Cardiac muscle cell (in vitro differentiated cells and primary cell): Measurements from ENCODE around the gene COX4I2. TPM values are rescaled to one million over a fixed set of nuclear protein-coding genes. Genes with fewer than 3 reads are reported as not detected.
A peak's percentile ranks its signal among the peaks of the same experiment; 100 is the strongest.
"Not testable (repeated sequence)": the region's sequence is repeated elsewhere in the genome, so short reads cannot be mapped to it uniquely, and the experiment has no call there.

Experiments used
- DNase-seq, 2 donors: peaks; one replicate each; pipeline versions ENCODE4 v3.0.0 to v3.0.0-alpha.2; 2010 to 2017; ENCODE audit warnings: low read depth in 1 of 2, low spot score in 1 of 2
- H3K27ac ChIP-seq: fragments of 200-600 bp; sonication (generic); 2 replicates; pipeline ENCODE4 v1.5.1; 2016
- H3K27me3 ChIP-seq: fragments of 200-600 bp; sonication (generic); 2 replicates; pipeline ENCODE4 v1.6.0; 2016; ENCODE audit warnings: control low read depth
- H3K36me3 ChIP-seq: fragments of 200-600 bp; sonication (generic); 2 replicates; pipeline ENCODE4 v1.5.1; 2016; ENCODE audit warnings: control low read depth
- H3K4me1 ChIP-seq: fragments of 200-600 bp; sonication (generic); 2 replicates; pipeline ENCODE4 v1.8.1; 2017; ENCODE audit warnings: low read depth, mild to moderate bottlenecking, mixed run types
- H3K4me3 ChIP-seq: fragments of 200-600 bp; sonication (generic); 2 replicates; pipeline ENCODE4 v1.5.1; 2016; ENCODE audit warnings: mild to moderate bottlenecking
- H3K9me3 ChIP-seq: fragments of 200-600 bp; sonication (generic); 2 replicates; pipeline ENCODE4 v1.5.1; 2017; ENCODE audit warnings: low read depth, mild to moderate bottlenecking, control low read depth
- CTCF ChIP-seq: IDR thresholded peaks from 2 replicates; pipeline ENCODE4 v1.5.1; 2012; ENCODE audit warnings: low read depth, mild to moderate bottlenecking, low read length
- polyA plus RNA-seq: library from polyadenylated mRNA; unstranded; fragments of >200 nt; fragmentation: Nextera tagmentation; extraction: Ambion mirVana; gene quantifications from 2 replicates; pipeline ENCODE4 v1.2.1, GENCODE V29; 2016
- total RNA-seq: library from RNA; depleted of rRNA; stranded (reverse); fragments of >200 nt; gene quantifications from 2 replicates; pipeline ENCODE4 v1.2.3, GENCODE V29; 2016

Gene COX4I2
- total and polyA plus RNA-seq, 2 experiments from 2014 or later, result 0.81 TPM; not detected in 1

- TF ChIP-seq CTCF, result no peak
- peak; percentile 39 to 52 for DNase-seq
- Histone ChIP-seq H3K9me3 (no peaks in the 10 kb centered on the region), H3K4me1 (peaks cover 28% of the 10 kb centered on the region), H3K4me3 (peak overlapping the region; percentile 82), H3K27ac (peak overlapping the region; percentile 99), H3K36me3 (no peaks in the 10 kb centered on the region), H3K27me3 (no peaks in the 10 kb centered on the region)
These were observed 31.6 kb upstream of the COX4I2 start for GRCh38 chr20:31605902-31606803.

GRCh38 chr20:31606804-31607639, 30.7 kb upstream of the COX4I2 start:
- Histone ChIP-seq H3K27me3 (no peaks in the 10 kb centered on the region), H3K9me3 (no peaks in the 10 kb centered on the region), H3K27ac (peak overlapping the region; percentile 99), H3K4me3 (peak overlapping the region; percentile 82), H3K36me3 (no peaks in the 10 kb centered on the region), H3K4me1 (peaks cover 28% of the 10 kb centered on the region)
- DNase-seq, result peak; percentile 68 to 88
- TF ChIP-seq CTCF, result no peak

DNA sequence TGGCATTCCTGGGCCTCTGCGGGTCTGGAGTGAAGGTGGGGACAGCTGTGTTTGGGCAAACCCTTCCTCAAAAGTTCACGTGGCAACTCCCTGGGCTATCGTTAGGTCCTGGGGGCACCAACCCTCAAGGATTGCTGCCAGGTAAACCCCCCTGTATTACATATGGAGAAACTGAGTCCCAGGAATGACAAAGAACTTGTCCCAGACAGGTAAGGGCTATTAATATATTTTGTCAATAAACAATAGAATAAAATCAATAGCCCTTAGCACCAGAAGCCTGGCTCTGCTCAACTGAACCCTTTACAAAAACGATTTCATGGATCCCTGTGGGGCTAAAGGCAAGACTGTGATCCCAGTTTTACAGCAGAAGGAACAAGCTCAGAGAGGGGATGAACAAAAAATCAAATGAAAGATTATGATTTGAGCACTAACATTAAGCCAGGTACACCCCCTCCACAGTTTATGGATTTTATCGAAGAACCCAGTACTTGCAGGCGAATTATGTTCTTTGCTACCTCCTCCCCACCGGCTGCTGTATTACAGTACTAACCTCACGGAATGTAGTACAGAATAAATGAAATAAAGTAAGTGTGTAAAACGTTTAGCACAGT, 30.0 kb upstream of the COX4I2 start:
- no peaks in the 10 kb centered on the region for H3K36me3 ChIP-seq
- no peaks in the 10 kb centered on the region for H3K9me3 ChIP-seq
- H3K4me3 ChIP-seq, result peak overlapping the region; percentile 82
- DNase-seq, result peak in 1 of 2 donors; percentile 37
- peaks cover 28% of the 10 kb centered on the region for H3K4me1 ChIP-seq
- H3K27ac ChIP-seq, result peak overlapping the region; percentile 99
- no peaks in the 10 kb centered on the region for H3K27me3 ChIP-seq
- no peak for TF ChIP-seq CTCF

DNA sequence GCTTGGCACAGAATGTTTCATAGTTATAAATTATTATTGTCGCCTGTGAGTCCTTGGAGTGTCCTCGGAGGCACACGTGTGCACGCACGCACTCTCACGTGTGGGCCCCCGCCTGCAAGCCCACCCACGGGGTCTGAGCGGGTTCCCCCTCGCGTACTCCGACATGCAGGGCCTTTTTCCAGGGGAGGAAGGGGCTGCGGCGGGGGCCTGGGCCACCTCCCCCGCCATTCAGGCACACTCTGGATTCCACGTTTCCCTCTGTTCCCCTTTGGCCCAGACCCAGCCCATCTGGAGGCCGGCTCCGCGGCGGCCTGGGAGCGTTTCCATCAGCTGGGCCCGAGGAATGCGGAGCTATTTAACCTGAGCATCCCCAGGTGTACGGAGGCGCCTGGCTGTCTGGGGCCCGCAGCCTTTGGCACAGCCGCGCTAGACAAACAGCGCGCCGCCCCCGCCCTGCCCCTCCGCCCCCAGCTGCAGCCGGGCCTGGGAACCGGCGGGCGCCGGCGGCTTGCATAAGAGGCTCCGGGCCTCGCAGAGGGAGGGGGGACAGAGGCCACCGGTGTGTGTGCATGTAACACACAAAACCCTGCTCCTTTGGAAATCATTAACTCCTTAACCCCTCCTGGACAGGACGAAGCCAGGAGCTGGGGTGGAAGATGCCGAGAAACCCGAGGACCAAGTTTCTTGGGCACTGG, 29.3 kb upstream of the COX4I2 start:
- DNase-seq, result peak; percentile 76 to 89
- peaks cover 28% of the 10 kb centered on the region for H3K4me1 ChIP-seq
- no peaks in the 10 kb centered on the region for H3K9me3 ChIP-seq
- H3K4me3 ChIP-seq, result no peak overlapping the region
- no peak for TF ChIP-seq CTCF
- H3K27ac ChIP-seq, result peak overlapping the region; percentile 99
- no peaks in the 10 kb centered on the region for H3K27me3 ChIP-seq
- no peaks in the 10 kb centered on the region for H3K36me3 ChIP-seq

GRCh38 chr20:31612271-31612640, 25.5 kb upstream of the COX4I2 start:
- H3K27me3 ChIP-seq, H3K9me3 ChIP-seq, DNase-seq, H3K4me3 ChIP-seq, H3K36me3 ChIP-seq, H3K27ac ChIP-seq: not testable (repeated sequence)
- peaks cover 19% of the 10 kb centered on the region for H3K4me1 ChIP-seq
